Measurements from ENCODE around the gene MEPCE.

MEPCE gene

GRCh38 chr7:100455206-100455605 lies 25.6 kb downstream of the MEPCE start:
- TF ChIP-seq CTCF (IDR thresholded peaks at IDR 0.05; ENCODE audit: insufficient read depth, low read length, missing control alignments) = no peak
- no peak overlapping the region for H3K4me3 ChIP-seq (ENCODE audit: low read depth, low read length)
- ChIA-PET CTCF (interaction anchor here (1.2 to 4.1 kb wide), 11 partner anchors 9 to 237 kb away, joined by 3 to 28 read pairs (median 9); partner anchors contain the start of gene SPACDR), POLR2A (interaction anchor here (1.5 kb wide), 1 partner anchor 26 kb away, joined by 9 read pairs; the partner anchor contains the start of gene MEPCE)
- no peak for DNase-seq (ENCODE audit: low read depth, low spot score)

- POLR2A ChIA-PET = interaction anchor here (2.1 kb wide), 1 partner anchor 9 kb away, joined by 4 read pairs; no protein-coding TSS in a partner anchor
- TF ChIP-seq CTCF (IDR thresholded peaks at IDR 0.05; ENCODE audit: insufficient read depth, low read length, missing control alignments) = no peak
- DNase-seq (ENCODE audit: low read depth, low spot score) = no peak
- no peak overlapping the region for H3K4me3 ChIP-seq (ENCODE audit: low read depth, low read length)
- CTCF ChIA-PET = interaction anchor here (0.8 to 4.1 kb wide), 6 partner anchors 8 to 107 kb away, joined by 3 to 28 read pairs (median 8); partner anchors contain the start of gene SPACDR
These were observed 26.9 kb downstream of the MEPCE start for GRCh38 chr7:100456562-100456961.

GRCh38 chr7:100457033-100457432 lies 27.4 kb downstream of the MEPCE start:
- CTCF ChIA-PET = interaction anchor here (0.8 to 4.1 kb wide), 3 partner anchors 8 to 103 kb away, joined by 3 to 28 read pairs (median 3); partner anchors contain the start of gene SPACDR
- TF ChIP-seq CTCF (IDR thresholded peaks at IDR 0.05; ENCODE audit: insufficient read depth, low read length, missing control alignments) = no peak
- POLR2A ChIA-PET = interaction anchor here (2.1 kb wide), 1 partner anchor 9 kb away, joined by 4 read pairs; no protein-coding TSS in a partner anchor

GRCh38 chr7:100464210-100464660 lies 34.6 kb downstream of the MEPCE start, which contains the start of gene SPACDR:
TSS of gene SPACDR (minus strand) at chr7:100464260. CDS start at chr7:100464025, 235 bp downstream.
- no peak for DNase-seq (ENCODE audit: low read depth, low spot score)
- no peak for TF ChIP-seq CTCF (IDR thresholded peaks at IDR 0.05; ENCODE audit: insufficient read depth, low read length, missing control alignments)
- ChIA-PET CTCF (interaction anchor here (0.9 to 12.1 kb wide), 10 partner anchors 9 to 227 kb away, joined by 3 to 421 read pairs (median 8); partner anchors contain the start of gene TSC22D4), POLR2A (interaction anchor here (1.4 to 2.1 kb wide), 2 partner anchors 20 to 122 kb away, joined by 4 to 10 read pairs; partner anchors contain the start of genes FBXO24 and LRCH4)
- H3K4me3 ChIP-seq (ENCODE audit: low read depth, low read length) = no peak within 1 kb of the TSS

More at GRCh38 chr7:100457033-100457432, 27.4 kb downstream of the MEPCE start:
- DNase-seq (ENCODE audit: low read depth, low spot score) = no peak
- no peak overlapping the region for H3K4me3 ChIP-seq (ENCODE audit: low read depth, low read length)

GRCh38 chr7:100464791-100465190 lies 35.2 kb downstream of the MEPCE start:
- TF ChIP-seq CTCF (IDR thresholded peaks at IDR 0.05; ENCODE audit: insufficient read depth, low read length, missing control alignments) = no peak
- CTCF ChIA-PET = interaction anchor here (0.9 to 12.1 kb wide), 15 partner anchors 10 to 241 kb away, joined by 3 to 421 read pairs (median 5); partner anchors contain the start of genes AGFG2, POP7 and TSC22D4

GRCh38 chr7:100465299-100465698 lies 35.7 kb downstream of the MEPCE start:
- no peak for DNase-seq (ENCODE audit: low read depth, low spot score)
- CTCF ChIA-PET = interaction anchor here (0.9 to 12.1 kb wide), 17 partner anchors 10 to 387 kb away, joined by 3 to 421 read pairs (median 5); partner anchors contain the start of genes AGFG2, POP7, SLC12A9 and TSC22D4
- H3K4me3 ChIP-seq (ENCODE audit: low read depth, low read length) = no peak overlapping the region
- TF ChIP-seq CTCF (IDR thresholded peaks at IDR 0.05; ENCODE audit: insufficient read depth, low read length, missing control alignments) = no peak
- POLR2A ChIA-PET = interaction anchor here (0.8 to 2.1 kb wide), 4 partner anchors 9 to 225 kb away, joined by 3 to 10 read pairs (median 4); partner anchors contain the start of genes FBXO24 and LRCH4

More at GRCh38 chr7:100464791-100465190, 35.2 kb downstream of the MEPCE start:
- DNase-seq (ENCODE audit: low read depth, low spot score) = no peak
- POLR2A ChIA-PET = interaction anchor here (0.8 to 2.1 kb wide), 4 partner anchors 8 to 225 kb away, joined by 3 to 10 read pairs (median 4); partner anchors contain the start of genes FBXO24 and LRCH4
- H3K4me3 ChIP-seq (ENCODE audit: low read depth, low read length) = no peak overlapping the region

Data from AG04449 (cell line).